Loucy (cell line): Measurements from ENCODE around the gene COL11A1.
"Not testable (repeated sequence)": the region's sequence is repeated elsewhere in the genome, so short reads cannot be mapped to it uniquely, and the experiment has no call there.

Experiments
- H2AFZ ChIP-seq: fragments of 200-600 bp; sonication (generic); 2 replicates; pipeline ENCODE4 v1.6.0; 2016; ENCODE audit warnings: antibody characterized with exemption, mild to moderate bottlenecking, low read length, moderate library complexity
- H3F3A ChIP-seq: fragments of 200-600 bp; 2 replicates; pipeline ENCODE4 v1.6.0; 2016; ENCODE audit warnings: antibody characterized with exemption, low read depth, mild to moderate bottlenecking
- H3K27me3 ChIP-seq: fragments of 200-600 bp; sonication (generic); 2 replicates; pipeline ENCODE4 v1.6.1; 2014; ENCODE audit warnings: low read length, mild to moderate bottlenecking; ENCODE audit not compliant: insufficient read depth, poor library complexity, severe bottlenecking
- H3K36me3 ChIP-seq: fragments of 200-600 bp; sonication (generic); 2 replicates; pipeline ENCODE4 v1.6.1; 2016; ENCODE audit warnings: low read length; ENCODE audit not compliant: insufficient read depth
- H3K4me1 ChIP-seq: fragments of 200-600 bp; sonication (generic); 2 replicates; pipeline ENCODE4 v1.5.1; 2014; ENCODE audit warnings: low read length, mild to moderate bottlenecking; ENCODE audit not compliant: insufficient read depth, poor library complexity, severe bottlenecking
- H3K4me2 ChIP-seq: fragments of 200-600 bp; sonication (generic); 2 replicates; pipeline ENCODE4 v1.6.0; 2014; ENCODE audit warnings: antibody characterized with exemption, low read length, low read depth, mild to moderate bottlenecking; ENCODE audit not compliant: poor library complexity, severe bottlenecking
- H3K4me3 ChIP-seq: fragments of 200-600 bp; sonication (generic); 2 replicates; pipeline ENCODE4 v1.5.1; 2014; ENCODE audit warnings: low read length, mild to moderate bottlenecking, mixed read lengths; ENCODE audit not compliant: poor library complexity, severe bottlenecking
- H3K79me2 ChIP-seq: fragments of 200-600 bp; sonication (generic); 2 replicates; pipeline ENCODE4 v1.6.1; 2014; ENCODE audit warnings: low read length; ENCODE audit not compliant: insufficient read depth
- H3K9ac ChIP-seq: fragments of 200-600 bp; sonication (generic); 2 replicates; pipeline ENCODE4 v1.6.0; 2014; ENCODE audit warnings: mild to moderate bottlenecking, low read depth, low read length, moderate library complexity; ENCODE audit not compliant: poor library complexity, severe bottlenecking
- H3K9me2 ChIP-seq: fragments of 200-600 bp; sonication (generic); replicated peaks from 2 replicates; pipeline ENCODE4 v1.6.1; 2016; ENCODE audit warnings: low read depth, low read length, mixed read lengths
- H3K9me3 ChIP-seq: fragments of 200-600 bp; sonication (generic); 2 replicates; pipeline ENCODE4 v1.6.1; 2014; ENCODE audit warnings: mild to moderate bottlenecking, antibody characterized with exemption, low read length, low read depth; ENCODE audit not compliant: insufficient read depth
- H4K20me1 ChIP-seq: fragments of 200-600 bp; sonication (generic); 2 replicates; pipeline ENCODE4 v1.6.0; 2014; ENCODE audit warnings: antibody characterized with exemption, low read length, mild to moderate bottlenecking; ENCODE audit not compliant: insufficient read depth, poor library complexity, severe bottlenecking
- CTCF ChIP-seq: fragments of 200-600 bp; sonication (generic); conservative IDR thresholded peaks from 2 replicates; pipeline ENCODE4 v1.5.1; 2014; ENCODE audit warnings: mild to moderate bottlenecking, antibody characterized with exemption, low read length
- EZH2phosphoT487 ChIP-seq: fragments of 200-600 bp; IDR thresholded peaks from 2 replicates; pipeline ENCODE4 v1.6.1; 2018; ENCODE audit warnings: antibody characterized with exemption, mild to moderate bottlenecking, moderate library complexity, borderline replicate concordance

Gene COL11A1

GRCh38 chr1:102834688-102835320 is 273.5 kb downstream of the COL11A1 start:
- Histone ChIP-seq H3K27me3 (no peaks in the 10 kb centered on the region), H3K79me2 (no peaks in the 10 kb centered on the region), H3K4me2 (no peak overlapping the region), H2AFZ (no peak overlapping the region), H3K9ac (no peak overlapping the region), H3F3A (no peaks in the 10 kb centered on the region), H3K4me1 (no peaks in the 10 kb centered on the region), H4K20me1 (no peaks in the 10 kb centered on the region), H3K36me3 (no peaks in the 10 kb centered on the region), H3K9me3 (no peaks in the 10 kb centered on the region), H3K9me2 (no peaks in the 10 kb centered on the region), H3K4me3 (no peak overlapping the region)
- no peak for TF ChIP-seq CTCF
- no peak for TF ChIP-seq EZH2phosphoT487

GRCh38 chr1:102833151-102833550 is 275.2 kb downstream of the COL11A1 start:
- Histone ChIP-seq H3K4me1 (no peaks in the 10 kb centered on the region), H2AFZ (no peak overlapping the region), H3K9ac (no peak overlapping the region), H3K4me2 (no peak overlapping the region), H3K36me3 (no peaks in the 10 kb centered on the region), H3K27me3 (no peaks in the 10 kb centered on the region), H4K20me1 (no peaks in the 10 kb centered on the region), H3K4me3 (no peak overlapping the region), H3K9me3 (no peaks in the 10 kb centered on the region), H3K79me2 (no peaks in the 10 kb centered on the region), H3F3A (no peaks in the 10 kb centered on the region), H3K9me2 (no peaks in the 10 kb centered on the region)
- no peak for TF ChIP-seq CTCF
- TF ChIP-seq EZH2phosphoT487, result no peak

- not testable (repeated sequence) for H3K4me2 ChIP-seq, H3K27me3 ChIP-seq, H3F3A ChIP-seq, H3K4me3 ChIP-seq, H3K79me2 ChIP-seq, H3K9ac ChIP-seq, H3K4me1 ChIP-seq, H2AFZ ChIP-seq, H3K9me3 ChIP-seq, H3K36me3 ChIP-seq, H3K9me2 ChIP-seq, H4K20me1 ChIP-seq
Observed at GRCh38 chr1:102826706-102827105, 281.6 kb downstream of the COL11A1 start.
